Left renal cortex interstitium (tissue), 4 donors: ENCODE data around the gene DNLZ. TPM values are rescaled to one million over a fixed set of nuclear protein-coding genes. Genes with fewer than 3 reads are reported as not detected.

Experiments used
- DNase-seq, 4 donors: peaks; one replicate each; pipeline ENCODE4 v3.0.0-alpha.2; 2013; ENCODE audit warnings: low read depth in 4 of 4, low spot score in 2 of 4, missing footprints in 1 of 4
- polyA plus RNA-seq, 4 donors: library from polyadenylated mRNA; unstranded; fragments of 120-200 nt; gene quantifications; one replicate each; pipeline ENCODE4 v1.2.1, GENCODE V29; 2013; ENCODE audit not compliant: insufficient read length in 4 of 4

The DNLZ gene
- polyA plus RNA-seq, 4 donors: 5.0 to 26.2 (median 9.1) TPM

DNA sequence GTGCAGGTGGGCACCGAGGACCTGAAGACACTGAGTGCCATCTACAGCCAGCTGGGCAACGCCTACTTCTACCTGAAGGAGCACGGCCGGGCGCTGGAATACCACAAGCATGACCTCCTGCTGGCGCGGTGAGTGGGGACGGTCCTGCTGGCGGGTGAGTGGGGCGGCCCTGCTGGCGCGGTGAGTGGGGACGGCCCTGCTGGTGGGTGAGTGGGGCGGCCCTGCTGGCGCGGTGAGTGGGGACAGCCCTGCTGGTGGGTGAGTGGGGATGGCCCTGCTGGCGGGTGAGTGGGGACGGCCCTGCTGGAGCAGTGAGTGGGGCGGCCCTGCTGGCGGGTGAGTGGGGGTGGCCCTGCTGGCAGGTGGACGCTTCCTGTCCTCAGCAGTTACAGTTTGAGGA lies 29.0 kb downstream of the DNLZ start:
- DNase-seq: no peak

DNA sequence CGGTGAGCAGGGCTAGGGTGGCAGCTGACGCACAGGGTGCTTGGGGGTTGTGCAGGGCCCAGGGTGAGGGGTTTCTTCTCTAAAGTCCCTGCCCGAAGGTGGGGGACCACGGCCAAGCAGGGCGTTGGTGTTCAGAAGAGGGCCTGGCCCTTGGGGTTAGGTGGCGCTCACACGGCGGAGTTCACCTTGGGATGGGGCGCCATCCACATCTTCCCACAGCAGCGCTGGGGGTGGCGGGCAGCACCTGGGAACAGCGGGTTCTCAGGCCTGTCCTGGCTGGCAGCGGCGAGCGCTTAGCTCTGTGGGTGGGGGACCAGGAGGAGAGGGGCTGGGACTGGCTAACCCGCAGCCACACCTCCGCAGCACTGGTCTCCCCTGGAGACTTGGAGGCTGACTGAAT lies 30.1 kb downstream of the DNLZ start:
- no peak for DNase-seq

DNA sequence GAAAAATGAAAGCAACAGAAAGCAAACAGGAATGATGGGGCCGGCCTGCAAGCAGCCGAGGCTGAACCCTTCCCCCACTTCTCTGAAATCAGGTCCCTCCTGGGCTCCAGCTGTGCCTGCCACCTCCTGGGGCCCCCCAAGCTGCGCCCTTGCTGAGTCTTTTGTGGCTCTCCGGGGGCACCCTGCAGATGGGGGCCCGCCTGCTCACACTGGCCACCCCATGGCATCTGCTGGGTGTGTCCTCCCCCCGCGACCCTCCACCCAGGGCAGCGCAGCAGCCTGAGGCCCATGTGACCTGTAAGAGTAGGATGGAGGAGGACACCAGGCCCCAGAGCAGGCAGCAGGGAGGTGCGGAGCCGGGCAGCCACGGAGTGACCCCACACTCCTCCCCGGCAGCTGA lies 30.5 kb downstream of the DNLZ start:
- DNase-seq: no peak

GRCh38 chr9:136332482-136332983 lies 31.0 kb downstream of the DNLZ start:
- no peak for DNase-seq

DNA sequence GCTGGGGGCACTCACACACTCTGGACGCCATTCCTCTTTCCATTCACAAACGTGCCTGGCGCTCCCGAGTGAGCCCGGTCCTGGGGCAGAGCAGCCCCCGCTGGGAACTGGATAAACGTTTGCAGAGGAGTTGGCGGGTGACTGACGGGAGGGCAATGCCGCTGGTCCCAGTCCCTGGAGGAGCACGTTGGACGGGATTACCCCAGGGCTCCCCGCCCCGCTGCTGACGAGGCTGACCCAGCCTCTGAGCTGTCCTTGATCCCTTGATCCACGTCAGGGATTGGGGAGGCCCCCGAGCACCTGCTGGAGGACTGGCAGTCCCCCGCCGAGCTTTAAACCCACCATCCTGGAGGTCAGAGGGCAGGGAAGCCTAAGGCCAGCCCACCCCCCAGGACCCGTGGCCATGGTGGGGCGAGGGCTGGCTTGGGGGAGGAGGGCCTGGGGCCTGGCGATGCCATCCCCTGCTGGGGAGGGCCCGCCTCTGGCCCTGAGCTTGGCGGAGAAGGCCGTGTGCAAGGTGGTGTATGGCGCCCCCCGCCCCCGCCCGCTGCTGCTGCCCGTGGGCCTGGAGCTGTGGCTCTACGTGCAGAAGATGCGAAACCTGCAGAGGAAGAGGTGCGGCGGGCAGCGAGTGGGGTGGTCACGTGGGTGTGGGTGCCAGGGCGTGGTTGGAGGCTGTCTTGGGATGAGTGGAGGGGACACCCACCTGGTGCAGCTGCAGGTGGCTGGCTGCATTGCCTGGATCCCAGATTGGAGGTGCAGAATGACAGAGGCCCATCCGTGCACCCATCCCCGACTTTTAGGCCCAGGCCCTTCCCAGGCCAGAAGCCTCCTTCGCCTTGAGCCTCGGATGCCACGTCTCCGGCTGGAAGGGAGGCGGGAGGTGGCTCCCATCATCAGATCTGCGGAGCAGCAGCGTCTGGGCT lies 31.7 kb downstream of the DNLZ start:
- DNase-seq: no peak

- no peak for DNase-seq
Measured at GRCh38 chr9:136331030-136331429, 32.5 kb downstream of the DNLZ start.

- DNase-seq: no peak
Measured at GRCh38 chr9:136330406-136330990, 33.0 kb downstream of the DNLZ start.

DNA sequence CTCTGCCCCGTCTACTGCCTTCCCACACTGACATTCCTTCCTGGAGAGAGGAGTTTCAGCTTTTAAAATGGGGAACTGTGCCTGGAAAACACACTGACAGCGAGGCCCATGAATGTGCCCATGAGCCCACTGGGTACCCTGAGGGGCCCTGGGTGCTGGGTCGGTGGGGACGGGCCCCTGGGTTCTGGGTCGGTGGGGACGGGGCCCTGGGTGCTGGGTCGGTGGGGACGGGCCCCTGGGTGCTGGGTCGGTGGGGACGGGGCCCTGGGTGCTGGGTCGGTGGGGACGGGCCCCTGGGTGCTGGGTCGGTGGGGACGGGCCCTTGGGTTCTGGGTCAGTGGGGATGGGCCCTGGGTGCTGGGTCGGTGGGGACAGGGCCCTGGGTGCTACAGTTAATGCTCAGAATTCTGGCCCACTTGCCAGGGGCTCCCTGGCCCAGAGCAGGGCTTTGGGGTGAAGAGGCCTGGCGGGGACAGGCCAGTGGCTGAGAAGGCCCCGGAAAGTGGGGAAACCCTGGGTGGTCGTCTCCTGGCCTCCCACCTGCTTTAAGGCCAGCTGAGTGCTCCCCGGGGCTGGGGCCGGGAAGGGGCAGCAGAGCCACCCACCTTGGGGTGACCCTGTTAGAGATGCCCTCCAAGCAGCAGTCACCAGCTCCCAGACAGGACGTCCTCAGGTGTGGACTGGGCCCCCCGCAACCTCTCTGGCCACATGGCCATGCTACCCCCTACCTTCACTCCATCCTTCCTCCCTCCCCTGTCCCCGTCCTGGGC lies 33.7 kb downstream of the DNLZ start:
- DNase-seq: no peak

GRCh38 chr9:136329211-136329627 lies 34.3 kb downstream of the DNLZ start:
- no peak for DNase-seq

- no peak for DNase-seq
Measured at GRCh38 chr9:136328622-136329041, 34.9 kb downstream of the DNLZ start.

GRCh38 chr9:136328011-136328621 lies 35.4 kb downstream of the DNLZ start:
- DNase-seq: no peak

GRCh38 chr9:136327304-136327974 lies 36.1 kb downstream of the DNLZ start, which contains the start of gene GPSM1:
GPSM1 (plus strand) TSS chr9:136327539; CDS start chr9:136327696, 157 bp downstream.
- DNase-seq: no peak

- no peak for DNase-seq
Measured at GRCh38 chr9:136326761-136327303, 36.7 kb downstream of the DNLZ start.

GRCh38 chr9:136326061-136326760 lies 37.3 kb downstream of the DNLZ start:
- DNase-seq: no peak

- no peak for DNase-seq
Measured at GRCh38 chr9:136325358-136325757, 38.2 kb downstream of the DNLZ start.

- no peak for DNase-seq
Measured at GRCh38 chr9:136324501-136325300, 38.8 kb downstream of the DNLZ start.

GRCh38 chr9:136323371-136323789 lies 40.2 kb downstream of the DNLZ start:
- no peak for DNase-seq

- DNase-seq: no peak
Measured at GRCh38 chr9:136322756-136323330, 40.7 kb downstream of the DNLZ start.
